ENCODE data around the gene GRIFIN.

- no peak for TF ChIP-seq CTCF (optimal IDR thresholded peaks at IDR 0.05 in 1 of 3, IDR thresholded peaks at IDR 0.05 in 1 of 3, conservative IDR thresholded peaks at IDR 0.05 in 1 of 3; ENCODE audit: extremely low read depth in 1 of 3, insufficient read depth in 2 of 3, low read length in 3 of 3)
- no peak for TF ChIP-seq EZH2 (IDR thresholded peaks at IDR 0.05; ENCODE audit: low read length)
Measured at GRCh38 chr7:2436341-2437104, 39.7 kb downstream of the GRIFIN start.
